Medulla oblongata (tissue), 1 donor: ENCODE data around the gene CRIM1.

Experiments
- DNase-seq: peaks from one replicate; pipeline ENCODE4 v3.0.0-alpha.2; 2015; ENCODE audit errors: extremely low spot score

The CRIM1 gene

GRCh38 chr2:36549165-36549574, 193.6 kb downstream of the CRIM1 start:
- DNase-seq: no peak

- DNase-seq: no peak
Measured at GRCh38 chr2:36550006-36550405, 194.4 kb downstream of the CRIM1 start.

GRCh38 chr2:36553683-36554082, 198.1 kb downstream of the CRIM1 start:
- DNase-seq: peak; percentile 54

GRCh38 chr2:36554531-36554930, 199.0 kb downstream of the CRIM1 start:
- no peak for DNase-seq

GRCh38 chr2:36555789-36556188, 200.2 kb downstream of the CRIM1 start:
- no peak for DNase-seq

- DNase-seq: no peak
Measured at GRCh38 chr2:36556842-36557241, 201.3 kb downstream of the CRIM1 start.

GRCh38 chr2:36559221-36559942, 203.8 kb downstream of the CRIM1 start:
- DNase-seq: no peak

GRCh38 chr2:36560726-36561125, 205.1 kb downstream of the CRIM1 start:
- DNase-seq: no peak

GRCh38 chr2:36561237-36561944, 205.8 kb downstream of the CRIM1 start:
- no peak for DNase-seq

- no peak for DNase-seq
Measured at GRCh38 chr2:36562240-36562639, 206.7 kb downstream of the CRIM1 start.

- DNase-seq: peak; percentile 77
Measured at GRCh38 chr2:36562973-36563532, 207.5 kb downstream of the CRIM1 start.

- DNase-seq: peak; percentile 55
Measured at GRCh38 chr2:36564377-36564930, 208.9 kb downstream of the CRIM1 start.

GRCh38 chr2:36565712-36566111, 210.1 kb downstream of the CRIM1 start:
- no peak for DNase-seq

GRCh38 chr2:36566887-36567286, 211.3 kb downstream of the CRIM1 start:
- DNase-seq: no peak

- no peak for DNase-seq
Measured at GRCh38 chr2:36567711-36568408, 212.3 kb downstream of the CRIM1 start.

GRCh38 chr2:36568516-36569246, 213.1 kb downstream of the CRIM1 start:
- no peak for DNase-seq

- DNase-seq: peak; percentile 31
Measured at GRCh38 chr2:36569267-36569856, 213.8 kb downstream of the CRIM1 start.

GRCh38 chr2:36570416-36570815, 214.8 kb downstream of the CRIM1 start:
- no peak for DNase-seq

- DNase-seq: no peak
Measured at GRCh38 chr2:36572054-36572718, 216.6 kb downstream of the CRIM1 start.

GRCh38 chr2:36572719-36573059, 217.1 kb downstream of the CRIM1 start:
- DNase-seq: no peak

- no peak for DNase-seq
Measured at GRCh38 chr2:36573165-36573564, 217.6 kb downstream of the CRIM1 start.
